CD4-positive, alpha-beta T cell treated with Interleukin-6 at 100 ng/mL for 8 hours (primary cell): ENCODE measurements around the gene CDADC1.

Source experiments
- DNase-seq: peaks from one replicate; pipeline ENCODE4 v3.0.0-alpha.2; 2020; ENCODE audit warnings: mixed read lengths, low spot score

CDADC1 gene

DNA sequence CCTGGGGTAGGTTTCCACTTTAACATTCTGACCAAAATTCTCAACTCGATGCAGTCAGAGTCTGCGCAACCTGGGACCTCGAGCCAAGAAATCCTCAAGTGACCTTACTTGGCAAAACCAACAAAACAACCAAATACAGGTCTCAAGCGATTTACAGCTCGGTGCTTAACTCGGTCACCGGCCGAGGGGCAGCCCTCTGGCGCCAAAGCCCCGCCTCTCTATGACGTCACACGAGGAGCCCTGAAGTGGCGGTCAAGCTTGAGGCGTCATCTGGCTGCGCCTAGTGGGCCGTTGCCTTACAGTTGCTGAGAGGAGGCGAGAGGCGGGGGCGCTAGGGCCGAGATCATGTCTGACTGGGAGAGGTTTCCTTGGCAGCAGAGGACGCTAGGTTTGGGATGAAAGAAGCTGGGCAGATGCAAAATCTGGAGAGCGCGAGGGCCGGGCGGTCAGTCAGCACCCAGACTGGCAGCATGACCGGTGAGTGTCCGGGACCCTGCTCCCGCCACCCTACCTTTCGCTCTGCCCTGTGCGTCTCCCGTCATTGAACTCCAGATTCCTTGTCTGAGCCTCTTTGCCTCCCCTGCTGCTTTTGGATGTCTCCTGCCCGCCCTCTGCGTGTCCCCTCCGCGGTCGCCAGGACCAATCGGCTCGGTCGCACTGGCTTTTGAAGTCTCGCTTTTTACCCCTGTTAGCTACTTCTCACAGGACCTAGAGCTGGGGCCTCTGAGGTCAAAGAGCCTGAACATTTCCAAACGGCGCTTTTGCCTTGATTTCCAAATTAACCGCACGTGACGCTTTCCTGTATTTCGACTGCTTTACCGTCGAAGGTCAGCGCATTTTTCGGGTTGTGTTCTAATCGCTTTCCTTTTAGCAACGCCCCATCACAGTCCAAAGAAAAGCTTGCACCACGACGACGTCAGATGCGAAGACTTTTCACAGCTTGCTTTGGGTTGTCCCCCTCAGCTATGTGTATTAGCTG is at the start of gene CDADC1:
Gene CDADC1, plus strand, starts transcription at position 283 of the 979 bp plus-strand sequence. Its CDS starts 113 bp downstream, at position 396.
- DNase-seq, result peak; percentile 85

DNA sequence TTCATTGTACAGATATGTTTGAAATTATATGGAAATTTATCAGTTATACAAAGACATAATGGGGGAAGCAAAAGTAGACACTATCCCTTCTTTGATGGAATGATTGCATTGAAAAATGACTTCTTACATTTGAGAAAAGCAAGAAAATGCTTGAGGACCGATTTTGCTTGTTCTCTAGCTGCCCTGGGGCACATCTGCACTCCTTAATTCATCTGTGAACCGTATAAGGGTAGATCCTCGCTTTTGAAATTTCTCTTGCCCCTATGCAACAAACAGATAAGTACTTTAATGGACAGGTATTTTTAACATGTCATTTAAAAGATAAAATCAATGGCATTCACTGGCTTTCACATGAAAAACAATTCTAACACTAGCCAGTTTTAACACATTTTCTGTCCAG is 41.1 kb upstream of the CDADC1 start:
- DNase-seq, result no peak

GRCh38 chr13:49208619-49209018 is 39.1 kb upstream of the CDADC1 start:
- DNase-seq, result no peak

- no peak for DNase-seq
Observed at GRCh38 chr13:49210114-49210513, 37.6 kb upstream of the CDADC1 start.

GRCh38 chr13:49210669-49211068 is 37.1 kb upstream of the CDADC1 start:
- no peak for DNase-seq

DNA sequence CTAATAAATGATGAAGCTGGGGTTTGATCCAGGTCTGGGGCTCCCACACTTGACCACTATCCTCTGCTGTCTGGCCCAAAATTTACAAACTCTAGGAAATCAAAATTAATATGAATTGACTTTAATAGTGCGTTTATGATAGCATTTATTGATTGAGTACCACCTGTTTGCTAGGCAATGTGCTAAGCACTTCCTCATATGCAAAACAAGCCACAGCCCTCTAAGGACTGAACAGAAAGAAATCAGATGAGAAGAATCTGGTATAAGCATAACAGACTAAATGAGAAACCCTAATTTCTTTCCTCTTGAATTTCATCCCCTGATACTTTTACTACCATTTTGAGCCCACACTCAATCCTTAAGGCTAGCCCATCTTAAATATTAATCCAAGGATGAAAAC is 34.2 kb upstream of the CDADC1 start:
- no peak for DNase-seq

GRCh38 chr13:49213997-49214916 is 33.5 kb upstream of the CDADC1 start:
- no peak for DNase-seq

- DNase-seq, result peak; percentile 57
Observed at GRCh38 chr13:49214917-49215376, 32.8 kb upstream of the CDADC1 start.

GRCh38 chr13:49216334-49216733 is 31.4 kb upstream of the CDADC1 start:
- no peak for DNase-seq

- DNase-seq, result no peak
Observed at GRCh38 chr13:49217962-49218492, 29.7 kb upstream of the CDADC1 start.

DNA sequence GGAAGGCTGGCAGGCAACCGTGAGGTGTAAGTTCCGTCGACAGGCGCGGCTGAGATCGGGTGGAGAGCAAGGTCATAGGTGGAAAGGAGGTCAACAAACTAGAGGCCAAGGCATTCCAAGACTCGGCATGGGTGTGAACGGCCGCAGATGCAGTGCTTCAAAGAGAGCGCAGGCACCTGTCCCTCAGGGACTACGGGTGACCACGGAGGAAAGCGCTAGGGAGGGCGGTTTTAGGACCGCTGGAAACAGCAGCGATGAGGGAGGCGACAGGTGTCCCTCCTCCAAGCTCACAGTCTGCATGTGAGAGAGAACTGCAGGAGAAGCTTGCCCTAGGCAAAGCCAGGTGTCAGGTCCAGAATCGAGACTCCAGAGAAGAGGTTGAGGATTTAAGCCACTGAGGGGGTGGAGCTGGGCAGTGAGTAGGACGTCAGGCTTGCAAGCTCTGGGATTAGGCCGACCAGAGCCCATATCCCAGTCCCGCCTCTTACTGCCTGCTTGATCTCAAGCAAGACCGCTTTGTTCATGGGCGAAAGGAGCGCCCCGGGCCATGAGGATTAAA is 29.2 kb upstream of the CDADC1 start:
- no peak for DNase-seq

DNA sequence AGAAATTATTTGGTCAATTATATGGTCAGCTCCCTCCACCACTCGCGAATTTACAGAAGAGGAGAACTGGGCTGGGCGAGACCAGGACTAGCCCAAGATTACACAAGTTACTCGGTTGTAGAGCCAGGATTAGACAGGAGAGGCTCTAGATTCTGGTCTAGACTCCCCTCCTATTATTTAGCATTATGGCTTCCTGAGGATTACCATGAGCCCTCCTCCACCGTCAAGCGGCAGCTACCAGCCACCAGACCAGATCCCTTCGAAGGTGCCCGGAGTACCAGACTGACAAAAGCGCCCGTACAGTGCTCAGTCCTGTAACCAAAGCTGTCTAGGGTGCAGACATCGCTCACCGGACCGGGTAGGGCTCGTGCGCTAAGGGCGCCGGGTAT is 28.1 kb upstream of the CDADC1 start:
- no peak for DNase-seq

- no peak for DNase-seq
Observed at GRCh38 chr13:49220036-49220855, 27.5 kb upstream of the CDADC1 start, which contains the start of gene MLNR. TSS of gene MLNR (plus strand) at chr13:49220338. CDS start at chr13:49220338, 0 bp downstream.

DNA sequence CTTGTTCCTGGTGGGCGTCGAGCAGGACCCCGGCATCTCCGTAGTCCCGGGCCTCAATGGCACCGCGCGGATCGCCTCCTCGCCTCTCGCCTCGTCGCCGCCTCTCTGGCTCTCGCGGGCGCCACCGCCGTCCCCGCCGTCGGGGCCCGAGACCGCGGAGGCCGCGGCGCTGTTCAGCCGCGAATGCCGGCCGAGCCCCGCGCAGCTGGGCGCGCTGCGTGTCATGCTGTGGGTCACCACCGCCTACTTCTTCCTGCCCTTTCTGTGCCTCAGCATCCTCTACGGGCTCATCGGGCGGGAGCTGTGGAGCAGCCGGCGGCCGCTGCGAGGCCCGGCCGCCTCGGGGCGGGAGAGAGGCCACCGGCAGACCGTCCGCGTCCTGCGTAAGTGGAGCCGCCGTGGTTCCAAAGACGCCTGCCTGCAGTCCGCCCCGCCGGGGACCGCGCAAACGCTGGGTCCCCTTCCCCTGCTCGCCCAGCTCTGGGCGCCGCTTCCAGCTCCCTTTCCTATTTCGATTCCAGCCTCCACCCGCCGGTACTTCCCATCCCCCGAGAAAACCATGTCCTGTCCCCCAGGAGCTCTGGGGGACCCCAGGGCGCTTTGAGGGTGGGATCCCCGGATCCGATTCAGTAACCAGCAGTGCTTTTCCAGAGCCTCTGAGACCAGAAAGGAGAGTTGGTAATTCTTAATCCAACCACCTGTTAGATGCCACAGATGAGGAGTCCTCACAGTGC is 26.7 kb upstream of the CDADC1 start:
- DNase-seq, result no peak

DNA sequence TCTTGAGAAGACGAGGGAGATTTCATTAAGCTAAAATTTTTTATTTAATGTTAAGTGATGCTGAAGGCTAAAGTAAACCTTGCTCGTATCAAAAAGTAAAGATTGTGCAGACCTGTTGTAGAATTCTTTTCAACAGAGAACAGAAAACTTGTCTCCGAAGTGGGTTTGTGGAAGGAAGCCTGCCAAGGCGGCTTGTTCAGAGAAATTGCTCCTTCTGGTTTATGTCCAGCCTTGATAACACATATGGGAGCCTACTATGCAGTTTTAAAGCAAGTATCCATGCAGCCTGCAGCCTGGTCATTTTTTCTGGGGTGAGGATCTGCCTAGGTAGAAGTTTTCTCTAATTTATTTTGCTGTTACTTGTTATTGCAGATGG is 26.1 kb upstream of the CDADC1 start:
- DNase-seq, result no peak

GRCh38 chr13:49225223-49226042 is 22.3 kb upstream of the CDADC1 start:
- DNase-seq, result no peak

DNA sequence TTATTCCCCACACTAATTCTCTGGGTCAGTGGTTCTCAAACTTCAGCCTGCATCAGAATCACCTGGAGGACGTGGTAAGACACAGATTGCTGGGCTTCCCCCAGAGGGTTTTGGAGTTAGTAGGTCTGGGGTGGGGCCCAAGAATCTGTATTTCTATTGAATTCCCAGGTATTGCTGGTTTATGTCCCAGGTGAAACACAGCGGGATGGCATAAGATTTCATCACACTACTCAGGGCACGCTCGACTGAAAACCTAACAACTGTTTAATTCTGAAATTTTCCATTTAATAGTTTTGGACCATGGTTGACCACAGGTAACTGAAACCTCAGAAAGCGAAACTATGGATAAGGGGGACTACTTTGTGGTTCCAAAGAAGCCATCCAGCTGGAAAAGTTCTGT is 21.1 kb upstream of the CDADC1 start:
- no peak for DNase-seq

GRCh38 chr13:49234741-49235140 is 13.0 kb upstream of the CDADC1 start:
- no peak for DNase-seq

DNA sequence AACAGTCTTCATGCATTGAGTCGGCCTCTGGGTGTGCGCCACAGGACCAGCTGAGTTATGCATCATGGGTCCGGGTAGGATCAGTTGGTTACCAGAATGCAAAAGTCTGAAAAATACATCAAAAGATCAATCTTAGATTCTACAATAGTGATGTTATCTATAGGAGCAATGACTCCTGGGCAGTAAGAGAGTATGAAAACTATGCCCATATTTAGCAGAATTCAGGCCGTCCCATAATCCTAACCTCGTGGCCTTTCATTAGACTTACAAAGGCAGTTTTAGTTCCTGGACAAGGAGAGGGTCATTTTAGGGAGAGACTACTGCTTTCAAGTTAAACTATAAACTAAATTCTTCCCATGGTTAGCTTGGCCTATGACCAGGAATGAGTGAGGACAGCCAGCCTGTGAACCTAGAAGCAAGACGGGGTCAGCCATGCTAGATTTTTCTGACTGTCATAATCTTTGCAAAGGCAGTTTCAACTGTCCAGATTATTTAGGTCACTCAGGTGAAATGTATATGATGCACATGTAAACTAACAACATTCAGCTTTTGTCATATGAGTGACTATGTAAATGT is 11.8 kb upstream of the CDADC1 start:
- no peak for DNase-seq
